HCT116 (cell line): Measurements from ENCODE around the gene INSR. TPM values are rescaled to one million over a fixed set of nuclear protein-coding genes. Genes with fewer than 3 reads are reported as not detected.
A peak's percentile ranks its signal among the peaks of the same experiment; 100 is the strongest.
"Not testable (repeated sequence)": the region's sequence is repeated elsewhere in the genome, so short reads cannot be mapped to it uniquely, and the experiment has no call there.

Experiments
- ATAC-seq: fragments of 200-7000 bp; cut with Tn5 transposase; 2 replicates; pipeline ENCODE4 v1.9.1; 2020; ENCODE audit warnings: mild to moderate bottlenecking, moderate library complexity
- BruUV-seq: library from RNA; stranded (reverse); fragments of 400-500 nt; replicated peaks from 2 replicates; lab custom pipeline; 2021; lab: Mats Ljungman, UMichigan
- CTCF ChIA-PET: fragments of 300-600 bp; sonication (Branson Sonifier 250); formaldehyde crosslinking; loops from one replicate; lab custom pipeline; 2021; ENCODE audit warnings: antibody characterized with exemption; lab: Charles Lee
- POLR2A ChIA-PET: fragments of 300-600, 350-600 bp; sonication (Branson Sonifier 250); formaldehyde crosslinking; loops from one replicate; lab custom pipeline; 2021; ENCODE audit warnings: antibody characterized with exemption; lab: Charles Lee
- RAD21 ChIA-PET, 2 experiments: fragments of 300-600 bp; sonication (Branson Sonifier 250); formaldehyde crosslinking; loops; one replicate each; lab custom pipeline; 2023; ENCODE audit warnings: low total read pairs in 2 of 2; ENCODE audit not compliant: uncharacterized antibody in 2 of 2, unreplicated experiment in 2 of 2, low non-redundant PET in 1 of 2; lab: Charles Lee
- DNase-seq: peaks from one replicate; pipeline ENCODE4 v3.0.0-alpha.2; 2010; ENCODE audit warnings: low read depth, low spot score
- H2AFZ ChIP-seq: fragments of 200-600 bp; shearing (Covaris generic), sonication (generic); 2 replicates; pipeline ENCODE4 v1.6.1; 2017; ENCODE audit warnings: low read depth, mixed run types, mixed read lengths, antibody characterized with exemption, low read length; ENCODE audit not compliant: poor library complexity, severe bottlenecking
- H3K27ac ChIP-seq: 2 replicates; pipeline ENCODE4 v1.5.1; 2012; ENCODE audit warnings: low read depth, low read length
- H3K27me3 ChIP-seq: fragments of 200-600 bp; sonication (generic); 2 replicates; pipeline ENCODE4 v1.6.1; 2016; ENCODE audit warnings: mixed run types, low read length, mixed read lengths; ENCODE audit not compliant: insufficient read depth
- H3K36me3 ChIP-seq, 2 experiments: fragments of 200-500 bp in 1 of 2; fragments of 200-600 bp in 1 of 2; sonication (Bioruptor generic) in 1 of 2; sonication (generic) in 1 of 2; 2 replicates each; pipeline versions ENCODE4 v1.5.1 to v1.6.1; 2014 to 2016; ENCODE audit warnings: low read length in 2 of 2, inconsistent platforms in 1 of 2, mixed read lengths in 1 of 2, mixed run types in 1 of 2; ENCODE audit not compliant: insufficient read depth in 2 of 2, control insufficient read depth in 1 of 2
- H3K4me1 ChIP-seq, 2 experiments: fragments of 200-600 bp in 1 of 2; sonication (generic) in 1 of 2; 2 replicates each; pipeline versions ENCODE4 v1.5.1 to v1.6.1; 2012 to 2017; ENCODE audit warnings: low read length in 2 of 2, inconsistent platforms in 1 of 2, mild to moderate bottlenecking in 1 of 2, mixed read lengths in 1 of 2, mixed run types in 1 of 2, moderate library complexity in 1 of 2; ENCODE audit not compliant: insufficient read depth in 2 of 2, control insufficient read depth in 1 of 2
- H3K4me2 ChIP-seq: fragments of 200-600 bp; sonication (generic); 2 replicates; pipeline ENCODE4 v1.6.1; 2017; ENCODE audit warnings: mixed run types, low read length, mixed read lengths
- H3K4me3 ChIP-seq, 2 experiments: fragments of 200-600 bp in 1 of 2; sonication (generic) in 1 of 2; replicated peaks in 1 of 2; 2 replicates each; pipeline ENCODE4 v1.5.1; 2011 to 2016; ENCODE audit warnings: low read length in 2 of 2, control low read depth in 1 of 2, low read depth in 1 of 2, mild to moderate bottlenecking in 1 of 2, mixed read lengths in 1 of 2, mixed run types in 1 of 2
- H3K79me2 ChIP-seq: fragments of 200-600 bp; sonication (generic); 2 replicates; pipeline ENCODE4 v1.6.1; 2017; ENCODE audit warnings: mild to moderate bottlenecking, mixed run types, low read length, moderate library complexity, mixed read lengths; ENCODE audit not compliant: insufficient read depth
- H3K9ac ChIP-seq: fragments of 200-600 bp; sonication (generic); 2 replicates; pipeline ENCODE4 v1.6.1; 2016; ENCODE audit warnings: low read length, mixed read lengths
- H3K9me2 ChIP-seq: fragments of 200-600 bp; sonication (generic), shearing (Covaris generic); 2 replicates; pipeline ENCODE4 v1.6.1; 2017; ENCODE audit warnings: mixed run types, mild to moderate bottlenecking, moderate library complexity; ENCODE audit not compliant: insufficient read depth
- H3K9me3 ChIP-seq, 2 experiments: fragments of 200-500 bp in 1 of 2; fragments of 200-600 bp in 1 of 2; sonication (Bioruptor generic) in 1 of 2; sonication (generic) in 1 of 2; 2 replicates each; pipeline ENCODE4 v1.6.1; 2014 to 2017; ENCODE audit warnings: low read length in 2 of 2, mixed read lengths in 2 of 2, inconsistent platforms in 1 of 2, low read depth in 1 of 2, mild to moderate bottlenecking in 1 of 2, mixed run types in 1 of 2, moderate library complexity in 1 of 2; ENCODE audit not compliant: control insufficient read depth in 1 of 2, insufficient read depth in 1 of 2
- H4K20me1 ChIP-seq: fragments of 200-600 bp; sonication (generic), shearing (Covaris generic); 2 replicates; pipeline ENCODE4 v1.6.1; 2017; ENCODE audit warnings: mixed run types, mild to moderate bottlenecking, moderate library complexity; ENCODE audit not compliant: insufficient read depth
- EGR1 ChIP-seq: IDR thresholded peaks from 2 replicates; pipeline ENCODE4 v1.6.1; 2012; ENCODE audit warnings: low read depth
- EZH2 ChIP-seq: fragments of 200-600 bp; sonication (generic); IDR thresholded peaks from 2 replicates; pipeline ENCODE4 v1.6.1; 2017; ENCODE audit warnings: antibody characterized with exemption, mixed run types
- POLR2A ChIP-seq: IDR thresholded peaks from 2 replicates; pipeline ENCODE4 v1.7.0; 2011; ENCODE audit warnings: borderline replicate concordance; ENCODE audit not compliant: insufficient read depth, insufficient read length; ENCODE audit errors: extremely low read depth
- RAD21 ChIP-seq: IDR thresholded peaks from 2 replicates; pipeline ENCODE4 v1.6.1; 2012; ENCODE audit warnings: low read depth, mild to moderate bottlenecking
- SIN3A ChIP-seq: IDR thresholded peaks from 2 replicates; pipeline ENCODE4 v1.6.1; 2012; ENCODE audit warnings: low read depth
- TCF7L2 ChIP-seq: IDR thresholded peaks from 2 replicates; pipeline ENCODE4 v1.7.0; 2011; ENCODE audit warnings: borderline replicate concordance, inconsistent platforms; ENCODE audit not compliant: insufficient read depth, insufficient read length; ENCODE audit errors: extremely low read depth
- intact Hi-C: fragments of 100-400 bp; cut with micrococcal nuclease; formaldehyde crosslinking; loops from 2 replicates; pipeline ENCODE4 v1.10.0; 2022
- total RNA-seq: library from RNA; stranded (reverse); gene quantifications from one replicate; pipeline ENCODE4 v1.2.1, GENCODE V29; 2021; ENCODE audit not compliant: unreplicated experiment
- TF ChIP-seq, protein P1 (sequence below), 3 experiments: fragments of 200-600 bp in 1 of 3; sonication (generic) in 1 of 3; IDR thresholded peaks in 2 of 3; conservative IDR thresholded peaks in 1 of 3; 2 replicates each; pipeline ENCODE4 v1.5.1; 2012 to 2017; ENCODE audit warnings: low read depth in 2 of 3, low read length in 2 of 3, antibody characterized with exemption in 1 of 3, borderline replicate concordance in 1 of 3, control low read depth in 1 of 3, mild to moderate bottlenecking in 1 of 3, mixed read lengths in 1 of 3, mixed run types in 1 of 3, moderate library complexity in 1 of 3; ENCODE audit not compliant: insufficient read depth in 1 of 3
- TF ChIP-seq, protein P2 (sequence below): IDR thresholded peaks from 2 replicates; pipeline ENCODE4 v1.6.1; 2012
- TF ChIP-seq, protein P3 (sequence below): IDR thresholded peaks from 2 replicates; pipeline ENCODE4 v1.6.1; 2012

Gene INSR
- total RNA-seq, 1 experiment from 2014 or later, result 25.4 TPM

DNA sequence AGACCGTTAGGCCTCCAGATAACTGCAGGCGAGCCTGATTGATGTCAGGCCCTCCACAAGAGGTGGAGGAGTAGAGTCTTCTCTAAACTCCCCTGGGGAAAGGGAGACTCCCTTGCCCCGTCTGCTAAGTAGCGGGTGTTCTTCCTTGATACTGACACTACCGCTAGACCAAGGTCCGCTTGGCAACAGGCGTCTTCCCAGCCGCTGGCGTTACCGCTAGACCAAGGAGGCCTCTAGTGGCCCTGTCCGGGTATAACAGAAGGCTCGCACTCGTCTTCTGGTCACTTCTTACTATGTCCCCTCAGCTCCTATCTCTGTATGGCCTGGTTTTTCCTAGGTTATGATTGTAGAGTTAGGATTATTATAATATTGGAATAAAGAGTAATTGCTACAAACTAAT lies 227.1 kb downstream of the INSR start:
- BruUV-seq, H3K27ac ChIP-seq, intact Hi-C loops, ATAC-seq: not testable (repeated sequence)
- H3K4me1 ChIP-seq, result peaks cover 8 to 11% of the 10 kb centered on the region in 2 experiments; a peak in 3 of 4 replicates
- peak; percentile 18; the same call in 1 of the 2 replicates for TF ChIP-seq RAD21
- TF ChIP-seq, protein P1, sequence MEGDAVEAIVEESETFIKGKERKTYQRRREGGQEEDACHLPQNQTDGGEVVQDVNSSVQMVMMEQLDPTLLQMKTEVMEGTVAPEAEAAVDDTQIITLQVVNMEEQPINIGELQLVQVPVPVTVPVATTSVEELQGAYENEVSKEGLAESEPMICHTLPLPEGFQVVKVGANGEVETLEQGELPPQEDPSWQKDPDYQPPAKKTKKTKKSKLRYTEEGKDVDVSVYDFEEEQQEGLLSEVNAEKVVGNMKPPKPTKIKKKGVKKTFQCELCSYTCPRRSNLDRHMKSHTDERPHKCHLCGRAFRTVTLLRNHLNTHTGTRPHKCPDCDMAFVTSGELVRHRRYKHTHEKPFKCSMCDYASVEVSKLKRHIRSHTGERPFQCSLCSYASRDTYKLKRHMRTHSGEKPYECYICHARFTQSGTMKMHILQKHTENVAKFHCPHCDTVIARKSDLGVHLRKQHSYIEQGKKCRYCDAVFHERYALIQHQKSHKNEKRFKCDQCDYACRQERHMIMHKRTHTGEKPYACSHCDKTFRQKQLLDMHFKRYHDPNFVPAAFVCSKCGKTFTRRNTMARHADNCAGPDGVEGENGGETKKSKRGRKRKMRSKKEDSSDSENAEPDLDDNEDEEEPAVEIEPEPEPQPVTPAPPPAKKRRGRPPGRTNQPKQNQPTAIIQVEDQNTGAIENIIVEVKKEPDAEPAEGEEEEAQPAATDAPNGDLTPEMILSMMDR (IDR thresholded peaks at IDR 0.05 in 2 of 3, conservative IDR thresholded peaks at IDR 0.05 in 1 of 3; ENCODE audit: borderline replicate concordance in 1 of 3, insufficient read depth in 1 of 3, low read depth in 2 of 3, low read length in 2 of 3), result peak in 2 of 3 experiments; percentile 36 to 43; a peak in 4 of 6 replicates
- TF ChIP-seq, all 23 proteins: peak for 2; not testable (repeated sequence) for 21
- H4K20me1 ChIP-seq, H3K9me3 ChIP-seq, H2AFZ ChIP-seq, DNase-seq, POLR2A ChIA-PET, H3K36me3 ChIP-seq, H3K9ac ChIP-seq, H3K4me3 ChIP-seq, H3K27me3 ChIP-seq, H3K4me2 ChIP-seq, CTCF ChIA-PET, RAD21 ChIA-PET, H3K9me2 ChIP-seq: not testable (repeated sequence)
- H3K79me2 ChIP-seq, result peaks cover 18% of the 10 kb centered on the region

DNA sequence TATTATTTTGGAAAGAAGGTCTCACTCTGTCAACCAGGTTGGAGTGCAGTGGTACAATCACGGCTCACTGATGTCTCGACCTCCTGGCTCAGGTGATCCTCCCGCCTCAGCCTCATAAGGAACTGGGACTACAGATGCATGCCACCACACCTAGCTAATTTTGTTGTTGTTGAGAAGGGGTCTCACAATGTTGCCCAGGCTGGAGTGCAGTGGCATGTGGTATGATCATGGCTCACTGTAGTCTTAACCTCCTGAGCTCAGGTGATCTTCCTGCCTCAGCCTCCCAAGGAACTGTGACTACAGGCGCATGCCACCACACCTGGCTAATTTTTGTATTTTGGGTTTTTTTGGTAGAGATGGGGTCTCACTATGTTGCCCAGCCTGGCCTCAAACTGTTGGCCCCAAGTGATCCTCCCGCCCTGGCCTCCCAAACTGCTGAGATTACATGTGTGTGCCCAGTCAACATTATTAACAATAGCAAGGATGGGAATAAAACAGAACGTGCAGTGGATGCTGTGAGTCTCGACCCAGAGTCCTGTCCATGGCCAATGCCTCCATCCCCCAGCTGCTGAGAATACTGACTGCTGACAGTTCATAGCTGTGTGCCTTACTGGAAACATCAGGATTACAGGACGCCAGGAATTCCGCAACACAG lies 230.3 kb downstream of the INSR start:
- no peak for ATAC-seq
- Histone ChIP-seq H3K27me3 (no peaks in the 10 kb centered on the region), H3K9me3 (no peaks in the 10 kb centered on the region), H4K20me1 (no peaks in the 10 kb centered on the region), H3K4me3 (no peak overlapping the region), H3K27ac (no peak overlapping the region), H3K36me3 (no peaks in the 10 kb centered on the region; a peak in 1 of 4 replicates), H3K4me1 (peaks cover 4 to 5% of the 10 kb centered on the region in 2 experiments; a peak in 2 of 4 replicates), H2AFZ (peak overlapping the region; percentile 32), H3K79me2 (no peaks in the 10 kb centered on the region), H3K4me2 (no peak overlapping the region), H3K9me2 (no peaks in the 10 kb centered on the region), H3K9ac (no peak overlapping the region)
- ChIA-PET CTCF (no interaction called here), RAD21 (no interaction called here), POLR2A (no interaction called here)
- no peak for TF ChIP-seq EZH2
- TF ChIP-seq RAD21, result no peak
- TF ChIP-seq, protein P2, sequence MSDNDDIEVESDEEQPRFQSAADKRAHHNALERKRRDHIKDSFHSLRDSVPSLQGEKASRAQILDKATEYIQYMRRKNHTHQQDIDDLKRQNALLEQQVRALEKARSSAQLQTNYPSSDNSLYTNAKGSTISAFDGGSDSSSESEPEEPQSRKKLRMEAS, result no peak
- TF ChIP-seq SIN3A, result no peak
- no peak for TF ChIP-seq TCF7L2
- TF ChIP-seq EGR1, result no peak
- TF ChIP-seq, protein P3, sequence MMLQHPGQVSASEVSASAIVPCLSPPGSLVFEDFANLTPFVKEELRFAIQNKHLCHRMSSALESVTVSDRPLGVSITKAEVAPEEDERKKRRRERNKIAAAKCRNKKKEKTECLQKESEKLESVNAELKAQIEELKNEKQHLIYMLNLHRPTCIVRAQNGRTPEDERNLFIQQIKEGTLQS, result no peak
- TF ChIP-seq, protein P1 (IDR thresholded peaks at IDR 0.05 in 2 of 3, conservative IDR thresholded peaks at IDR 0.05 in 1 of 3; ENCODE audit: borderline replicate concordance in 1 of 3, insufficient read depth in 1 of 3, low read depth in 2 of 3, low read length in 2 of 3), result no peak
- TF ChIP-seq POLR2A, result no peak
- no peak for DNase-seq
- intact Hi-C loops, result no loop called here
- BruUV-seq, result no TSS peak
